Neuronal stem cell (in vitro differentiated cells): ENCODE results near the gene ADCK1.

Experiments
- DNase-seq: peaks from one replicate; pipeline ENCODE4 v3.0.0-alpha.2; 2013; ENCODE audit warnings: low spot score
- H2AFZ ChIP-seq: one replicate; pipeline ENCODE4 v1.6.1; 2013; ENCODE audit warnings: mild to moderate bottlenecking, low read length, inconsistent platforms
- H2AK5ac ChIP-seq: 2 replicates; pipeline ENCODE4 v1.6.1; 2013; ENCODE audit warnings: low read depth, mild to moderate bottlenecking, inconsistent platforms, low read length, moderate library complexity, mixed read lengths
- H2BK120ac ChIP-seq: 2 replicates; pipeline ENCODE4 v1.6.1; 2013; ENCODE audit warnings: low read depth, mild to moderate bottlenecking, inconsistent platforms, low read length, moderate library complexity, mixed read lengths
- H2BK12ac ChIP-seq: one replicate; pipeline ENCODE4 v1.6.1; 2013; ENCODE audit warnings: low read length, inconsistent platforms
- H2BK15ac ChIP-seq: 2 replicates; pipeline ENCODE4 v1.6.1; 2013; ENCODE audit warnings: mild to moderate bottlenecking, low read length, inconsistent platforms, mixed read lengths
- H2BK5ac ChIP-seq: one replicate; pipeline ENCODE4 v1.6.1; 2013; ENCODE audit warnings: inconsistent platforms, mild to moderate bottlenecking, low read length, moderate library complexity
- H3K14ac ChIP-seq: one replicate; pipeline ENCODE4 v1.6.1; 2013; ENCODE audit warnings: low read length, inconsistent platforms
- H3K18ac ChIP-seq: 2 replicates; pipeline ENCODE4 v1.6.1; 2013; ENCODE audit warnings: low read length, inconsistent platforms
- H3K23ac ChIP-seq: 2 replicates; pipeline ENCODE4 v1.6.1; 2013; ENCODE audit warnings: low read depth, mild to moderate bottlenecking, mixed read lengths, low read length, inconsistent platforms; ENCODE audit not compliant: poor library complexity
- H3K27ac ChIP-seq: replicated peaks from 3 replicates; pipeline ENCODE4 v1.5.1; 2013; ENCODE audit warnings: low read length, inconsistent platforms
- H3K27me3 ChIP-seq, 3 experiments: 2 replicates each; pipeline ENCODE4 v1.6.1; 2013; ENCODE audit warnings: low read length in 3 of 3, mild to moderate bottlenecking in 2 of 3, inconsistent platforms in 1 of 3, low read depth in 1 of 3, mixed read lengths in 1 of 3, moderate library complexity in 1 of 3; ENCODE audit not compliant: control insufficient read depth in 3 of 3, insufficient read depth in 3 of 3
- H3K36me3 ChIP-seq, 2 donors: replicated peaks in 1 of 2; 2 replicates each; pipeline ENCODE4 v1.6.1; 2013; ENCODE audit warnings: low read length in 2 of 2; ENCODE audit not compliant: control insufficient read depth in 2 of 2, insufficient read depth in 2 of 2
- H3K4ac ChIP-seq: 2 replicates; pipeline ENCODE4 v1.6.1; 2013; ENCODE audit warnings: inconsistent platforms, mild to moderate bottlenecking, low read length, moderate library complexity
- H3K4me1 ChIP-seq, 2 donors: 1 replicate in 1 of 2; 2 replicates in 1 of 2; pipeline ENCODE4 v1.6.1; 2013; ENCODE audit warnings: low read length in 2 of 2, low read depth in 1 of 2; ENCODE audit not compliant: control insufficient read depth in 2 of 2, insufficient read depth in 1 of 2
- H3K4me2 ChIP-seq: one replicate; pipeline ENCODE4 v1.6.1; 2013; ENCODE audit warnings: mild to moderate bottlenecking, low read length, inconsistent platforms; ENCODE audit not compliant: insufficient read depth, poor library complexity, severe bottlenecking
- H3K4me3 ChIP-seq, 2 donors: 2 replicates each; pipeline ENCODE4 v1.5.1; 2013; ENCODE audit warnings: low read length in 2 of 2, mild to moderate bottlenecking in 2 of 2, inconsistent platforms in 1 of 2, moderate library complexity in 1 of 2
- H3K79me1 ChIP-seq: one replicate; pipeline ENCODE4 v1.6.1; 2013; ENCODE audit warnings: low read depth, mild to moderate bottlenecking, inconsistent platforms, low read length, moderate library complexity
- H3K9ac ChIP-seq: one replicate; pipeline ENCODE4 v1.6.1; 2013; ENCODE audit warnings: mild to moderate bottlenecking, low read depth, low read length, inconsistent platforms; ENCODE audit not compliant: poor library complexity
- H3K9me3 ChIP-seq, 2 donors: replicated peaks in 1 of 2; 2 replicates each; pipeline versions ENCODE3 to v1.6.1; 2013; ENCODE audit warnings: low read length in 2 of 2, mild to moderate bottlenecking in 2 of 2, inconsistent platforms in 1 of 2, low read depth in 1 of 2, mixed read lengths in 1 of 2, moderate library complexity in 1 of 2; ENCODE audit not compliant: control insufficient read depth in 2 of 2, insufficient read depth in 1 of 2
- H4K8ac ChIP-seq: one replicate; pipeline ENCODE4 v1.6.1; 2013; ENCODE audit warnings: low read depth, mild to moderate bottlenecking, inconsistent platforms, low read length, moderate library complexity
- H4K91ac ChIP-seq: one replicate; pipeline ENCODE4 v1.6.1; 2013; ENCODE audit warnings: low read length, low read depth, mild to moderate bottlenecking, inconsistent platforms; ENCODE audit not compliant: poor library complexity
- WGBS, 2 donors: extraction: QIAGEN DNeasy Blood & Tissue Kit; methylation state at CpG; one replicate each; pipeline ENCODE4 v1.1.7; 2013; ENCODE audit warnings: missing lambda C conversion rate in 2 of 2, mixed read lengths in 1 of 2; ENCODE audit not compliant: insufficient read length in 2 of 2, insufficient replicate concordance in 1 of 2; ENCODE audit errors: extremely low coverage in 2 of 2; 5-methylcytosine and 5-hydroxymethylcytosine counted together

The ADCK1 gene

DNA sequence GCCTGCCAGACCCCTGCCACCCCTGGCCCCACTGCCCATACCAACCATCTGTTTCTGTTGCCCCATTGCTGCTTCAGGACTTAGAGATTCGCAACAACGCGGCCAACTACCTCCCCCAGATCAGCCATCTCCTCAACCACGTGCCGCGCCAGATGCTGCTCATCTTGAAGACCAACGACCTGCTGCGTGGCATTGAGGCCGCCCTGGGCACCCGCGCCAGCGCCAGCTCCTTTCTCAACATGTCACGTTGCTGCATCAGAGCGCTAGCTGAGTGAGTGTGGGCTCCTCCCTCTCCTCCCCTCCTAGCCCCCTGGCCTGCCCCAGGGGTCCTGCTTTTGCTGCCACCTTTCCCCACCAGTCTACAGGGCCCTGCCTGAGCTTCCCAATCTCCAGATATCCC, 131.5 kb downstream of the ADCK1 start:
- no peak overlapping the region for H2BK5ac ChIP-seq
- H2BK15ac ChIP-seq: no peak overlapping the region
- peaks cover 4 to 8% of the 10 kb centered on the region in 2 donors for H3K9me3 ChIP-seq
- WGBS, 2 donors: no CpG with 5 or more reads among the region's 14 CpGs
- H3K27me3 ChIP-seq: no peaks in the 10 kb centered on the region
- no peak overlapping the region for H3K9ac ChIP-seq
- peaks cover 0 to 5% of the 10 kb centered on the region in 2 donors for H3K36me3 ChIP-seq
- H2BK120ac ChIP-seq: no peak overlapping the region
- H3K4me3 ChIP-seq: no peak overlapping the region
- H2AK5ac ChIP-seq: no peak overlapping the region
- H3K18ac ChIP-seq: no peak overlapping the region
- H3K4ac ChIP-seq: no peak overlapping the region
- H4K8ac ChIP-seq: no peak overlapping the region
- H3K14ac ChIP-seq: no peak overlapping the region
- no peak for DNase-seq
- H4K91ac ChIP-seq: no peak overlapping the region
- H3K4me2 ChIP-seq: no peak overlapping the region
- no peak overlapping the region for H3K27ac ChIP-seq
- no peak overlapping the region for H2AFZ ChIP-seq
- no peaks in the 10 kb centered on the region for H3K79me1 ChIP-seq
- H2BK12ac ChIP-seq: no peak overlapping the region
- no peaks in the 10 kb centered on the region for H3K4me1 ChIP-seq
- H3K23ac ChIP-seq: no peak overlapping the region

DNA sequence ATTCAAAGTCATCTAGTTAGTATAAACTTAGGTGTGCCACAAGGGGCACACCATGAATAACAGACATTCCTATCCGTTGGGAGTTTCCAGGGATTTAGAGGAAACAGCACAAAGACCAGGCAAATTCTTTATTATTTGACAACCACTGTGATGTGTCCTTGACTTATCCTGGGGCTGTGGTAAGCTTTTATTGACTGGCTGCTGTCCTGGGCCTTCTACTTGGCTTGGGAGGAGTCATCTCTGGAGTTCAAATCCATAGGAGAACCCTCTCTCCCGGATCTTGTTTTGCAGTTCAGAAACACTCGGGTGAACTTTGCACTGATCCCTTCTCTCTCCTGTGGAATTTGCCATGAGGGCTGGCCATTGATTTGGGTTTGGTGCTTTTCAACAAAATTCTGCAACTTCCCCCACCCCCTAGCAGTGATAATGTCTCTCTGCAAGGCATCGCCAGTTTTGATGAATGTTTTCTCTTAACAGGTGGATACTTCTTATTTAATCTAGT, 136.3 kb downstream of the ADCK1 start:
- H2BK120ac ChIP-seq: no peak overlapping the region
- H3K4me1 ChIP-seq: no peaks in the 10 kb centered on the region
- peaks cover 4 to 9% of the 10 kb centered on the region in 2 donors for H3K9me3 ChIP-seq
- no peak overlapping the region for H2AFZ ChIP-seq
- no peak for DNase-seq
- no peak overlapping the region for H3K4ac ChIP-seq
- H3K4me3 ChIP-seq: no peak overlapping the region
- H2AK5ac ChIP-seq: no peak overlapping the region
- H4K8ac ChIP-seq: no peak overlapping the region
- no peak overlapping the region for H3K23ac ChIP-seq
- H3K27ac ChIP-seq: no peak overlapping the region
- no peak overlapping the region for H2BK12ac ChIP-seq
- H3K36me3 ChIP-seq: peaks cover 0 to 5% of the 10 kb centered on the region in 2 donors
- H3K79me1 ChIP-seq: no peaks in the 10 kb centered on the region
- H2BK15ac ChIP-seq: no peak overlapping the region
- H3K9ac ChIP-seq: no peak overlapping the region
- no peak overlapping the region for H3K18ac ChIP-seq
- H3K27me3 ChIP-seq: no peaks in the 10 kb centered on the region
- H2BK5ac ChIP-seq: no peak overlapping the region
- H4K91ac ChIP-seq: no peak overlapping the region
- no peak overlapping the region for H3K4me2 ChIP-seq
- no CpG with 5 or more reads among the region's 4 CpGs for WGBS, 2 donors
- no peak overlapping the region for H3K14ac ChIP-seq

- no peak overlapping the region for H2BK5ac ChIP-seq
- peaks cover 0 to 4% of the 10 kb centered on the region in 2 donors for H3K9me3 ChIP-seq
- no peak overlapping the region for H3K4me2 ChIP-seq
- no peak overlapping the region for H3K27ac ChIP-seq
- no peak overlapping the region for H3K4me3 ChIP-seq
- H4K91ac ChIP-seq: no peak overlapping the region
- no peak overlapping the region for H3K4ac ChIP-seq
- no peak overlapping the region for H3K18ac ChIP-seq
- no peak overlapping the region for H3K14ac ChIP-seq
- DNase-seq: no peak
- H3K9ac ChIP-seq: no peak overlapping the region
- H3K27me3 ChIP-seq: peaks cover 0 to 2% (median 0%) of the 10 kb centered on the region in 3 experiments
- H2BK120ac ChIP-seq: no peak overlapping the region
- no peak overlapping the region for H3K23ac ChIP-seq
- no peaks in the 10 kb centered on the region for H3K79me1 ChIP-seq
- no peak overlapping the region for H4K8ac ChIP-seq
- no peak overlapping the region for H2AK5ac ChIP-seq
- no peak overlapping the region for H2BK15ac ChIP-seq
- H3K36me3 ChIP-seq: no peaks in the 10 kb centered on the region
- H2AFZ ChIP-seq: no peak overlapping the region
- no peaks in the 10 kb centered on the region for H3K4me1 ChIP-seq
- H2BK12ac ChIP-seq: no peak overlapping the region
- WGBS, 2 donors: no CpG with 5 or more reads among the region's 4 CpGs
These were observed 147.5 kb downstream of the ADCK1 start for GRCh38 chr14:77947372-77947771.

DNA sequence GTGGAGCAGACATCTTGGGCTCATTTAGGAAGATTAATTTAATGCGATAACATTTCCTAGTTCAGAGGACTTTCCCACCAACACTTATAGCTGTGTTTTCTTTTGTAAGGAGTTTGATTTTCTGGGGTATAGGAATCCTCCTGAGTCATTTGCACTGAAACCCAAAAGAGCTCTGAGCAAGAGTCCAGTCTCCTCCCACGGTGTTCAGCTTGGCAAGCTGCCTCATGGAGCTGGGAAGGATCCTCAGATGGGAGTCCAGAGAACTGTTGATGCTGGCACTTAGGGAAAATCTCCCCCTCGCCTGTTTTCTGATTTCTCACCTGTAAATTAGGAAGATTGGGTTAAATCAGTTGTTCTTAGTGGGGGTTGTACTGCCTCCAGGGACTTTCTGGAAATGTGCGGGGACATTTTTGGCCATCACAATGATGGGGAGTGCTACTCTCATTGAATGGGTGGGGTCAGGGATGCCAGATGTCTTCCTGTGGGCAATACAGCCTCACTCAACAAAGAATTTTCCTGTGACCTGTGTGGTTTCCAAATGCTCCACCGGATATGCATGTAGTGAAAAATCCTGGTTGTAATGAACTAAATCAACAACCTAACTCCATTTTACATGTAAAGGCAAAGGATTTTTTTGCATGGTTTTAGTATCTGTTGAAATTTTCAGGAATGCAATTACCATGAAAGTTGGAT, 150.6 kb downstream of the ADCK1 start:
- DNase-seq: no peak
- WGBS, 2 donors: no CpG with 5 or more reads among the region's 5 CpGs

More for the DNA sequence above, 150.6 kb downstream of the ADCK1 start:
- no peak overlapping the region for H3K4ac ChIP-seq
- no peak overlapping the region for H4K91ac ChIP-seq
- H3K18ac ChIP-seq: no peak overlapping the region
- peaks cover 0 to 2% (median 0%) of the 10 kb centered on the region in 3 experiments for H3K27me3 ChIP-seq
- H2BK15ac ChIP-seq: no peak overlapping the region
- H3K23ac ChIP-seq: no peak overlapping the region
- no peak overlapping the region for H3K9ac ChIP-seq
- no peaks in the 10 kb centered on the region for H3K36me3 ChIP-seq
- H2BK12ac ChIP-seq: no peak overlapping the region
- H2BK120ac ChIP-seq: no peak overlapping the region
- H3K4me2 ChIP-seq: no peak overlapping the region
- no peaks in the 10 kb centered on the region for H3K79me1 ChIP-seq
- H2AK5ac ChIP-seq: no peak overlapping the region
- no peaks in the 10 kb centered on the region for H3K4me1 ChIP-seq
- no peak overlapping the region for H3K14ac ChIP-seq
- H3K4me3 ChIP-seq: no peak overlapping the region
- no peak overlapping the region for H2AFZ ChIP-seq
- H4K8ac ChIP-seq: no peak overlapping the region
- no peaks in the 10 kb centered on the region for H3K9me3 ChIP-seq
- no peak overlapping the region for H2BK5ac ChIP-seq
- no peak overlapping the region for H3K27ac ChIP-seq
